Activated T-cell treated with anti-CD3 and anti-CD28 coated beads for 24 hours (primary cell): ENCODE data around the gene DAGLA.

Experiments
- DNase-seq: peaks from one replicate; pipeline ENCODE4 v3.0.0-alpha.2; 2020; ENCODE audit warnings: low read depth

Gene DAGLA

GRCh38 chr11:61765550-61766253, 85.5 kb downstream of the DAGLA start:
- DNase-seq, result no peak

DNA sequence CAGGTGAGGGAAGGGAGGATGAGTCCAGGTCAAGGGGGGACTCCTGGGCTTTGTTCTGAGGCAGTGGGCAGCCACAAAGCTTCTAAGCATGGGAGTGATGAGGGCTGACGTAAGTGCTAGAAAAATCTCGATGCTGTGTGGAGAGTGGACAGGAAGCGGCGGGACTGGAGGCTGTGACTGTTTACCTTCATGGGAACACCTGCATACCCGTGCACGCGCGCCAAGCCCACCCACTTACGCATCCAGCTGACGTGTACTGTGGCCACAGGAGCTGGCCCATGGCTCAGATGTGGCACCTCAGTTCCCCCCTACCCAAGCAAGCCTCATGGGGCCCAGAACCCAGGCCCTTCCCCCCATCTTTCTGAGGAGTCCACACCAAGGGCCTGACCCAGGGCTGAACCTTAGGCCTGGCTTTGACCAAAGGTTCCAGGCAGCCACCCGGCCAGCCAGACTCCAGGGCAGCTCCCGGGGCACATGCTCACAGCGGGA, 86.2 kb downstream of the DAGLA start:
- no peak for DNase-seq

DNA sequence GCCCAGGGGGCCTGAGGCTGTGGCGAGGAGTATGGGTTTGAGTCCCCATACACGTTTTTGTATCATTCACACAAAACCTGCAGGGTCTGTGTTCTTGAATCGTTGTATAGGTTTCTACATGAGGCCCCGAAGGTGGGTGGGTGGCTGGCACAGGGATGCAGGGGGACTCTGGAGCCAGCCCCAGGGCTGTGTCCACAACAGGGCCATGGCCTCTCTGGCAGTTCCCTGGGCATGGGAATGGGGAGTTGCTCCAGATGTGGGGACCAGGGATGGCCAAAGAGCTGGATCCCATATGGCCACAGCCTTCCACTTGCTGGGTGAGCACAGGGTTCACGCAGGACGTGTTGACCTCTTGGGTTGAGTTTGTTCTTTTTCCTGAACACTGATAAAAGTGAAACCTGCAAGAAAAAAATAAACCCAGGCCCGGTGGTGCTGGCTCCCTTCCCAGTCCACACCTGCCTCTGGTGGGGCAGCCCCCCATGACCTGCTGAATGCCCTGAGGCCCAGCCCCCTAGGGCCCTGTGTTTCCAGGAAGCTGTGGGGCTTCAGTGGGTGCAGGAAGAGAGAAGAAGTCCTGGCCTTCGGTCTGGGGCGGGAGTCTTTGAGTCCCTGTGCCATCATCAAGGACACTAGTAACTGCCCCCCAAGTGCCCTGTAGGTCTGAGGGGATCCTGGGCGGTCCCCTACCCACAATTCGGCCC, 88.3 kb downstream of the DAGLA start:
- no peak for DNase-seq

GRCh38 chr11:61769169-61769920, 89.2 kb downstream of the DAGLA start:
- no peak for DNase-seq

GRCh38 chr11:61769946-61770683, 89.9 kb downstream of the DAGLA start:
- no peak for DNase-seq

GRCh38 chr11:61771195-61771894, 91.2 kb downstream of the DAGLA start:
- DNase-seq, result no peak

GRCh38 chr11:61771985-61772455, 91.8 kb downstream of the DAGLA start:
- no peak for DNase-seq

- no peak for DNase-seq
These were observed 93.2 kb downstream of the DAGLA start for GRCh38 chr11:61773356-61773755.

GRCh38 chr11:61773809-61774208, 93.6 kb downstream of the DAGLA start:
- DNase-seq, result no peak

DNA sequence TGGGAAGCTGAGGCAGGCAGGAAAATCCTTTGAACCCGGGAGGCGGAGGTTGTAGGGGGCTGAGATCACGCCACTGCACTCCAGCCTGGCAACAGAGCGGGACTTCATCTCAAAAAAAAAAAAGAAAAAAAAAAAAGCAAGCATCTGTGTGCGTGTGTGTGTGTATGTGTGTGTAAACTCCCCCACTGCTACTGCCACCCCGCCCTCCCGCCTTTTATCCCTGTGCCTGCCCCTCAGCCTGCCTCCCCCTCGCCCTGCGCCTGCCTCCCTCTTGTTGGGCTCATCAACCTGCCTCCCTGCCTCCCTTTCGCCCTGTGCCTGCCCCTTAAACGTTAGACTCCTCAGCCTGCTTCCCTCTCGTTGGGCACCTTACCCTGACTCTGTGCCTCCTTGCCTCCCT, 94.2 kb downstream of the DAGLA start:
- DNase-seq, result no peak

DNA sequence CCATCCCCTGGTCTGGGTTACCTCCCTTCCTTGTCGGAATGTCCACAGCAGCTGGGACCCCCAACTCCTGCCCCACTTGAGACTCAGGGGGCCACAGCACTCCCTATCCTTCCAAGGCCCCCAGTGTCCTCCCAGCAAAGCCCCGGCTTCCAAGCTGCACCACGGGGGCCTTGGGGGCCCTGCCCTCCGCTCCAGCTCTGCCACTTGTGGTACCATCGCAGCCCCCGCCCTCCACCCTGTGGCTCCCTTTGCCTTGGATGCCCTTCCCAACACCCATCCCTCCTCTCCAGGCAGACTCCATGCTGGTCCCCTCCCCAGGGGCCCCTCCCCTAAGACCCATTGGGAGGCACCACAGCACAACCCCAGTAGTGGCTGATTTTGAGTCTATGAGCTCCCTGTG, 94.9 kb downstream of the DAGLA start:
- DNase-seq, result no peak

GRCh38 chr11:61775606-61776554, 95.7 kb downstream of the DAGLA start:
- no peak for DNase-seq

DNA sequence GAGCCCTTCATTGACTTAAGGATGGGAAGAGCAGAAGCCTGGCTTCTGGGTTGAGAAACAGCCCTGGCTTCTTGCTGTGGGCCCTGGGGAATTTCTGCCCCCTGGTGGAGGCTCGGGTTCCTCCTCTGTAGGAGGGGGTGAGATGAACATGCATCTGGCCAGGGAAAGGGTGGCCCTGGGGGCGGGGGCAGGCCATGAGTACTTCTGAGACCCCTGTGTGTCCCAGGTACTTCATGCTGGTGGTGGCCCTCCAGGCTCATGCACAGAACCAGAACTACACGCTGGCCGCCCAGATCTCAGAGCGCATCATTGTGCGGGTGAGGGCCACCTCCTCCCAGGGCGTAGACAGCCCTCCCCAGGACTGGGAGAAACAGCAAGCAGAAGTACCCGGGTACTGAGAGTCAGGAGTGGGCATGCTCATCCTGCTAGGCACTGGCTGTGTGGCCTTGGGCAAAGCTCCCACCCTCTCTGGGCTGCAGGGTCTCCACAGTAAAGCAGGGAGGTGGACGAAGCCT, 96.4 kb downstream of the DAGLA start:
- peak; percentile 53 for DNase-seq

GRCh38 chr11:61777234-61778090, 97.3 kb downstream of the DAGLA start:
- peak; percentile 45 for DNase-seq

DNA sequence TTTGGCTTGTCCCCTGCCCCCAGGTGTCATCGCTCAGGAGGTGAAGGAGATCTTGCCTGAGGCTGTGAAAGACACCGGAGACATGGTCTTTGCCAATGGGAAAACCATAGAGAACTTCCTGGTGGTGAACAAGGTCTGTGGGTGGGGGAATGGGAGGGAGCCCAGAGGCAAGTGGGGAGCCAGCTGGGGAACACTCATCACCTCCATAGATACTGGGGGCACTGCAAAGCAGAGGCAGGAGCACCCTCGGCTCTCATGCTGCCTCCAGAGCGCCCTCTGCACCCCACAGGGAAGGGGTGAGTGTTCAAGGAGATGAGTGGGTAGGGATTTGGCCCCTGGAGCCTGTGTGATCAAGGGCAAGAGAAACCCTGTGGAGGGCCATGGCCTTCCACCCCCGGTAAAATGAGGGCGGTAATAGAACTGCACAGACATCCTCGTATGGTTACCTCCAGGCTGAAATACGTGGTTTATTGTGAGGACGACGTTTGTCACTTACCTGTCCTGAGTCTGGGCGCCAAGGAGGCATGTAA, 98.2 kb downstream of the DAGLA start:
- DNase-seq, result no peak

GRCh38 chr11:61778920-61779650, 98.9 kb downstream of the DAGLA start:
- DNase-seq, result no peak

DNA sequence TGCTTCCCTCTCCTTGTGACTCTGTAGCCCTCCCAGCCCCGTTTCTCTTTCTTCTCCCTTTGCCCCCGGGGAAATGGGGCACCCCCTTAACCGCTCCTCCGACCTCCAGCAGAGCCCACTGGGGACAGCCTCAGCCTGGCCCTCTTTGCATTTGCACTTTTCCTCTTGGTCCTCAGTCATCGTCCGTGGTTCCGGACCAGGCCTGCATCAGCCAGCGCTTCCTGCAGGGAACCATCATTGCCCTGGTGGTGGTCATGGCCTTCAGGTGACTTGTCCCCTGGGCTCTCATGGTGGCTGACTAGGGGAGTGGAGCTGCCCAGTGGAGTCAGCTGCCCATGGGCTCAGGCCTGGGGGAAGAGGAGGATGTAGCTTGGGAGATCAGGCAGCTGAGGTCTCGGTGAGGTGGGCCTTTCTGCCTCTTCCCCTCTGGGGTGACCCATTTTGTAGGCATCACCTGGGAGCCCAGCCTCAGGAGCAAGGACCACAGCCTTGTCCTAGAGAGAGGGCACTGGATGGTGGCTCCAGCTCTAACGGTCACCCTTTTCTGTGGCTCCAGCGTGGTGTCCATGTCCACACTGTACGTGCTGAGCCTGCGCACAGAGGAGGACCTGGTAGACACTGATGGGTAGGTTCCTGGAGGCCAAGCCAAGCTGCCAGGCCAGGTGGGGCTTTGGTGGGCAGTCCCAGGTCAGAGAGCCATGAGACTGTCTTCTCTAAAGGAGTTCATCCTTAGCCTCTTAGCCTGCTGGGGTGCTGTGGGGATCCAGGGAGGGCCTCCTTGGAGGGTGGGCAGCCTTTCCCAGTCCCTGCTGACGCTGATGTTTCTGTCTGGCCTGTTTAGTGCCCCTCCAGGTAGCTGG, 99.7 kb downstream of the DAGLA start:
- no peak for DNase-seq
